Gastroesophageal sphincter (tissue), 3 donors: ENCODE measurements around the gene BCR.

Source experiments
- EP300 ChIP-seq: sonication (generic); formaldehyde crosslinking; IDR thresholded peaks from one replicate; pipeline ENCODE4 v1.6.1; 2017; ENCODE audit warnings: antibody characterized with exemption, mild to moderate bottlenecking
- POLR2A ChIP-seq, 2 donors: fragments of 450-650 bp; IDR thresholded peaks; one replicate each; pipeline ENCODE4 v1.6.1; 2017; ENCODE audit warnings: antibody characterized with exemption in 2 of 2, mild to moderate bottlenecking in 2 of 2, moderate library complexity in 1 of 2
- TF ChIP-seq, protein P1 (sequence below), 4 experiments: fragments of 200-600 bp in 2 of 4; fragments of 450-650 bp in 2 of 4; sonication (generic) in 1 of 4; IDR thresholded peaks; one replicate each; pipeline ENCODE4 v1.5.1; 2017 to 2019; ENCODE audit warnings: antibody characterized with exemption in 4 of 4, mild to moderate bottlenecking in 2 of 4, moderate library complexity in 2 of 4

DNA sequence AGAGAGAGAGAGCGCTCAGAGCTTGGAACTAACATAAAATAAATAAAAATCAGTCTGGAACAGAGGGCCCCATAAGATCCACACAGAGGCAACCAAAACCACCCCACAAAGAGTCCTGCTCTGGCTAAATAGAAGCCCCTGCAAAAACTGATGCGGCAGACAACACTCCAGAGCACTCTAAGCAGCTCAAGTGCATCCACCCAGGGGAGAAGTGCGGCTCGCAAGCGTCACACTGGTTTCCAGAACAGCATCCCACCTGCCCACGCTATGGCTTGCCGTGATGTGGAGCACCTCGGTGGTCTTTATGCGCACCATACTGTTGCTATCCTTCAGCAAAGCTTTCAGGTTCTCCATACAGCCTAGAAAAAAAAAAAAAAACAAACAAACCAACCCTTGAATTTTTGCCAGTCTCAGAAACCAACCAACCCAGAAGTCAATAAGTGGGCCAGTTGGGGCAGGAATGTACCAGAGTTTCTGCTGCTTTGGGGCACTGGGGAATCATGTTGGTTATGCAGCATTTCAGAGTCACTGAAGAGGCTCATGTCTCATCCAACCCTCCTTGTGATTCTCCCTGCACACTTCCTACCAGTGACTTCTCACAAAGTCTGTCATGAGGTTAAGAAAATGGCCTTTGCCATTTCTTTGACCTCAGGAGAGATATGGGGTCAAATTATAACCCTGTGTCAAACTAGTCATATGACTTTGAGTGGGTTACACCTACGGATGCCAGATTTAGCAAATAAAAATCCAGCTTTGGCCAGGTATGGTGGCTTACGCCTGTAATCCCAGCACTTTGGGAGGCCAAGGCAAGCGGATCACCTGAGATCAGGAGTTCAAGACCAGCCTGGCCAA, 41.5 kb upstream of the BCR start:
- TF ChIP-seq, protein P1, sequence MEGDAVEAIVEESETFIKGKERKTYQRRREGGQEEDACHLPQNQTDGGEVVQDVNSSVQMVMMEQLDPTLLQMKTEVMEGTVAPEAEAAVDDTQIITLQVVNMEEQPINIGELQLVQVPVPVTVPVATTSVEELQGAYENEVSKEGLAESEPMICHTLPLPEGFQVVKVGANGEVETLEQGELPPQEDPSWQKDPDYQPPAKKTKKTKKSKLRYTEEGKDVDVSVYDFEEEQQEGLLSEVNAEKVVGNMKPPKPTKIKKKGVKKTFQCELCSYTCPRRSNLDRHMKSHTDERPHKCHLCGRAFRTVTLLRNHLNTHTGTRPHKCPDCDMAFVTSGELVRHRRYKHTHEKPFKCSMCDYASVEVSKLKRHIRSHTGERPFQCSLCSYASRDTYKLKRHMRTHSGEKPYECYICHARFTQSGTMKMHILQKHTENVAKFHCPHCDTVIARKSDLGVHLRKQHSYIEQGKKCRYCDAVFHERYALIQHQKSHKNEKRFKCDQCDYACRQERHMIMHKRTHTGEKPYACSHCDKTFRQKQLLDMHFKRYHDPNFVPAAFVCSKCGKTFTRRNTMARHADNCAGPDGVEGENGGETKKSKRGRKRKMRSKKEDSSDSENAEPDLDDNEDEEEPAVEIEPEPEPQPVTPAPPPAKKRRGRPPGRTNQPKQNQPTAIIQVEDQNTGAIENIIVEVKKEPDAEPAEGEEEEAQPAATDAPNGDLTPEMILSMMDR (IDR thresholded peaks at IDR 0.05) = no peak
- TF ChIP-seq EP300 (no peak), POLR2A (IDR thresholded peaks at IDR 0.05) (no peak)
